ENCODE data around the gene PLD6.
A peak's percentile ranks its signal among the peaks of the same experiment; 100 is the strongest.

The PLD6 gene

GRCh38 chr17:17227608-17228520 is 21.7 kb upstream of the PLD6 start:
- DNase-seq (ENCODE audit: low read depth): no peak

- no peak for DNase-seq (ENCODE audit: low read depth)
These were observed 20.5 kb upstream of the PLD6 start for GRCh38 chr17:17226451-17227265.

- no peak for DNase-seq (ENCODE audit: low read depth)
These were observed 19.8 kb upstream of the PLD6 start for GRCh38 chr17:17225901-17226300.

GRCh38 chr17:17224137-17224536 is 18.0 kb upstream of the PLD6 start:
- no peak for DNase-seq (ENCODE audit: low read depth)

GRCh38 chr17:17223736-17224135 is 17.6 kb upstream of the PLD6 start:
- DNase-seq (ENCODE audit: low read depth): no peak

- no peak for DNase-seq (ENCODE audit: low read depth)
These were observed 15.2 kb upstream of the PLD6 start for GRCh38 chr17:17221329-17221728.

GRCh38 chr17:17220529-17220928 is 14.4 kb upstream of the PLD6 start:
- no peak for DNase-seq (ENCODE audit: low read depth)

GRCh38 chr17:17217995-17218394 is 11.9 kb upstream of the PLD6 start:
- DNase-seq (ENCODE audit: low read depth): no peak

- no peak for DNase-seq (ENCODE audit: low read depth)
These were observed 10.6 kb upstream of the PLD6 start for GRCh38 chr17:17216776-17217175.

- DNase-seq (ENCODE audit: low read depth): no peak
These were observed 10.1 kb upstream of the PLD6 start for GRCh38 chr17:17216236-17216635.

GRCh38 chr17:17215575-17215974 is 9.4 kb upstream of the PLD6 start:
- no peak for DNase-seq (ENCODE audit: low read depth)

- no peak for DNase-seq (ENCODE audit: low read depth)
These were observed 8.7 kb upstream of the PLD6 start for GRCh38 chr17:17214646-17215436.

- no peak for DNase-seq (ENCODE audit: low read depth)
These were observed 7.6 kb upstream of the PLD6 start for GRCh38 chr17:17213775-17214174.

- no peak for DNase-seq (ENCODE audit: low read depth)
These were observed 1.9 kb upstream of the PLD6 start for GRCh38 chr17:17207998-17208397.

GRCh38 chr17:17206913-17207335 is 791 bp upstream of the PLD6 start:
- DNase-seq (ENCODE audit: low read depth): peak; percentile 16

- DNase-seq (ENCODE audit: low read depth): peak; percentile 82
These were observed 587 bp downstream of the PLD6 start for GRCh38 chr17:17205368-17206123.

- DNase-seq (ENCODE audit: low read depth): no peak
These were observed 1.4 kb downstream of the PLD6 start for GRCh38 chr17:17204635-17205231.

GRCh38 chr17:17204041-17204591 is 2.0 kb downstream of the PLD6 start:
- no peak for DNase-seq (ENCODE audit: low read depth)

- DNase-seq (ENCODE audit: low read depth): no peak
These were observed 2.9 kb downstream of the PLD6 start for GRCh38 chr17:17203173-17203730.

- no peak for DNase-seq (ENCODE audit: low read depth)
These were observed 4.2 kb downstream of the PLD6 start for GRCh38 chr17:17201907-17202306.
